Measurements from ENCODE around the gene CCSER1. TPM values are rescaled to one million over a fixed set of nuclear protein-coding genes. Genes with fewer than 3 reads are reported as not detected.
"Not testable (repeated sequence)": the region's sequence is repeated elsewhere in the genome, so short reads cannot be mapped to it uniquely, and the experiment has no call there.

Gene CCSER1
- total RNA-seq, 1 donor from 2014 or later = not detected

DNA sequence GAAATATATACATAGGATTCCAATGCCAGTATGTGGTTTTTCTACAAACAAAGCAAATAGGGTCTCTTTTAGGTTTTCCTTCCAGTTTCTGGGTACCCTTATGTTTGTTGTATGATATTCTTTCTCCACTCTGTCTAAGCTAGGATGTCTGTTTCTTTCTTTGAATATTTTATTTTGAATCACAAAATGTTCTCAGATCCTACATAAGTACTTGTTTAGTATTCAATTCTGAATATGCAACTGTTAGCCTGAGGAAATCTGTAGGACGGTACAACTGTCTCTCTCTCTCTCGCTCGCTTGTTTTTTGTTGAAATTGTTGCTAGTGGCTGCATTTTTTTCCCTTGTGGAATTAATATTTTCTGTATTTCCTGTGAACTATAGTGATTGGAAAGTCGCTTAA is 163.2 kb downstream of the CCSER1 start:
- DNase-seq (ENCODE audit: low spot score) = no peak
- Mint-ChIP-seq H3K9me3 (ENCODE audit: low read depth) (no peaks in the 10 kb centered on the region), H3K36me3 (ENCODE audit: low read depth) (no peaks in the 10 kb centered on the region), H3K4me3 (ENCODE audit: unreplicated experiment) (no peak overlapping the region), H3K4me1 (ENCODE audit: low read depth) (no peaks in the 10 kb centered on the region), H3K27me3 (ENCODE audit: low read depth) (peaks cover 16% of the 10 kb centered on the region), H3K27ac (ENCODE audit: unreplicated experiment) (no peak overlapping the region)
- TF ChIP-seq, protein P1, sequence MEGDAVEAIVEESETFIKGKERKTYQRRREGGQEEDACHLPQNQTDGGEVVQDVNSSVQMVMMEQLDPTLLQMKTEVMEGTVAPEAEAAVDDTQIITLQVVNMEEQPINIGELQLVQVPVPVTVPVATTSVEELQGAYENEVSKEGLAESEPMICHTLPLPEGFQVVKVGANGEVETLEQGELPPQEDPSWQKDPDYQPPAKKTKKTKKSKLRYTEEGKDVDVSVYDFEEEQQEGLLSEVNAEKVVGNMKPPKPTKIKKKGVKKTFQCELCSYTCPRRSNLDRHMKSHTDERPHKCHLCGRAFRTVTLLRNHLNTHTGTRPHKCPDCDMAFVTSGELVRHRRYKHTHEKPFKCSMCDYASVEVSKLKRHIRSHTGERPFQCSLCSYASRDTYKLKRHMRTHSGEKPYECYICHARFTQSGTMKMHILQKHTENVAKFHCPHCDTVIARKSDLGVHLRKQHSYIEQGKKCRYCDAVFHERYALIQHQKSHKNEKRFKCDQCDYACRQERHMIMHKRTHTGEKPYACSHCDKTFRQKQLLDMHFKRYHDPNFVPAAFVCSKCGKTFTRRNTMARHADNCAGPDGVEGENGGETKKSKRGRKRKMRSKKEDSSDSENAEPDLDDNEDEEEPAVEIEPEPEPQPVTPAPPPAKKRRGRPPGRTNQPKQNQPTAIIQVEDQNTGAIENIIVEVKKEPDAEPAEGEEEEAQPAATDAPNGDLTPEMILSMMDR (IDR thresholded peaks at IDR 0.05) = no peak

DNA sequence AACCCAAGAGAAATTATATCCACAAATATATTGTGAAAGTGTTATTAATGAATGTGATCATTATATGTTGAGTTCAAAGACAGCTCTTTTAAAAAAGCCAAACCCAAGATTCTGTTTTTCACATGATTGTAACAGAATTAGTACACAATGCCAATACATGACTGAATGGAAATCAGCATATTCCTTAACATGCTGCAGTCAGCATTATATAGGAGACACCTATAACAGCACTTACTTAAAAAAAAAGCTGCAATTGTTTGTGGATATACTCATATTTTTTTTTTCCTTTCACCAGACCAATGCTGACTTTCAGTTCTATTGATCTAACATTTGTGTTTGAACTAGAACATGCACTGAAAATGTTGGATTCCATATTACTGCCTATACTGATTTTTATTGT is 165.2 kb downstream of the CCSER1 start:
- TF ChIP-seq, protein P1 (IDR thresholded peaks at IDR 0.05) = no peak
- Mint-ChIP-seq H3K27me3 (ENCODE audit: low read depth) (peaks cover 12% of the 10 kb centered on the region), H3K27ac (ENCODE audit: unreplicated experiment) (no peak overlapping the region), H3K4me1 (ENCODE audit: low read depth) (no peaks in the 10 kb centered on the region), H3K9me3 (ENCODE audit: low read depth) (no peaks in the 10 kb centered on the region), H3K4me3 (ENCODE audit: unreplicated experiment) (no peak overlapping the region), H3K36me3 (ENCODE audit: low read depth) (no peaks in the 10 kb centered on the region)
- no peak for DNase-seq (ENCODE audit: low spot score)

DNA sequence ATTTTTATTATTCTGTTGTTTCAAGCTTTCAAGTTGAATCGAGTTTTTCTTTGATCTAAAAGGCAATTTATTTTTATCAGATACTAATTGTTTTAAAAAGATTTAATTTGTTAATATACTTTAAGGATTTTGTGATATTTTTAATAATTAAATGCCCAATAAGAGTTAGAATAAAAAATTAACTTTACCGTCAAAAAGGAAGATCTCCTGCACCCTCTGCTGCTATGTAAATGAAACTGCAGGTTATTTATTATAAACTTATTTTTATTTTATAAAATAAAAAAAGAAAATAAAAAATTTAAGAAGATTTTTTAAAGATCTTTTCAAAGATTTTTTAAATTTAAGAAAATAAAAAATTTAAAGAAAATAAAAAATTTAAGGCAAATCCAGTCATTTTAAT is 166.1 kb downstream of the CCSER1 start:
- no peak overlapping the region for H3K4me3 Mint-ChIP-seq (ENCODE audit: unreplicated experiment)
- H3K36me3 Mint-ChIP-seq (ENCODE audit: low read depth) = no peaks in the 10 kb centered on the region
- TF ChIP-seq, protein P1 (IDR thresholded peaks at IDR 0.05) = peak; percentile 96
- H3K4me1 Mint-ChIP-seq (ENCODE audit: low read depth) = no peaks in the 10 kb centered on the region
- H3K27ac Mint-ChIP-seq (ENCODE audit: unreplicated experiment) = no peak overlapping the region
- DNase-seq (ENCODE audit: low spot score) = no peak
- no peaks in the 10 kb centered on the region for H3K9me3 Mint-ChIP-seq (ENCODE audit: low read depth)
- H3K27me3 Mint-ChIP-seq (ENCODE audit: low read depth) = peaks cover 7% of the 10 kb centered on the region

DNA sequence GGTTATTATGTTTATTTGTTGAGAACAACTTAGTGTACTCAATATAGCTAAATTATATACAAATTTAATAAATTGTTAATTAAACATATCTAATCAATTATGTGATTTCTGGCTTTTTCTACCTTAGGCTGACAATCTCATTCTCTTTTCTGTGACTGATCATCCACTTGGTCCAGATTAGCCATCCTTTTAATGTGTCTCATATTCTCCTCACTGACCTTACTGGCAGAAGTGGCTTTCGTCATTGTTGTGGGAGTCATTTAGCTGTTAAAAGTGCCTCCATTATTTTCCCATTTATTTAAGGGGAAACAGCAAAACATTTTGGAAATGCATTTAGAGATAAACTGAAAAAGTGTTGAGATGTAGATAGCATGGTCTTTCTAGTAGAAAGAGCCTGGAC is 172.2 kb downstream of the CCSER1 start:
- TF ChIP-seq, protein P1 (IDR thresholded peaks at IDR 0.05) = no peak
- no peaks in the 10 kb centered on the region for H3K36me3 Mint-ChIP-seq (ENCODE audit: low read depth)
- no peak overlapping the region for H3K4me3 Mint-ChIP-seq (ENCODE audit: unreplicated experiment)
- H3K9me3 Mint-ChIP-seq (ENCODE audit: low read depth) = peaks cover 3% of the 10 kb centered on the region
- no peak for DNase-seq (ENCODE audit: low spot score)
- H3K27ac Mint-ChIP-seq (ENCODE audit: unreplicated experiment) = no peak overlapping the region
- H3K27me3 Mint-ChIP-seq (ENCODE audit: low read depth) = peaks cover 6% of the 10 kb centered on the region
- no peaks in the 10 kb centered on the region for H3K4me1 Mint-ChIP-seq (ENCODE audit: low read depth)

DNA sequence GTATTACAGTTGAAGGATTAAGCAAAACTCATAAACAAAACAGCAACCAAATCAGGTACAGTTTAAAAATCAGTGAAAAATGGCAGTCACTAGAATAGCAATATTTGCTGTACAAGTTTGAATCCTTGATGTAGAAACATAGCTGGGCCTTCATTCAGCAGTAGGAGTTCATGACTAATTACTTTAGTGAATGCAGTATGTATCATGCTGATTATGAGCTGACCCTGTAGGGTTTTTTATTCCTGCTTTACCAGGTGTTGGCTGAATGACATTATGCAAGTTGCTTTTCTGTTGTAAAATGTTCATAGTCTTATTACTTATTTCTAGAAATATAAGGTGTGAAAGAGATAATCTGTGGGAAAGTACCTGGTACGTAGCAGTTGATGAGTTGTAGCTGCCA is 179.6 kb downstream of the CCSER1 start:
- DNase-seq (ENCODE audit: low spot score) = no peak
- H3K36me3 Mint-ChIP-seq (ENCODE audit: low read depth) = no peaks in the 10 kb centered on the region
- peaks cover 15% of the 10 kb centered on the region for H3K27me3 Mint-ChIP-seq (ENCODE audit: low read depth)
- peaks cover 3% of the 10 kb centered on the region for H3K9me3 Mint-ChIP-seq (ENCODE audit: low read depth)
- TF ChIP-seq, protein P1 (IDR thresholded peaks at IDR 0.05) = no peak
- no peak overlapping the region for H3K27ac Mint-ChIP-seq (ENCODE audit: unreplicated experiment)
- H3K4me3 Mint-ChIP-seq (ENCODE audit: unreplicated experiment) = no peak overlapping the region
- H3K4me1 Mint-ChIP-seq (ENCODE audit: low read depth) = no peaks in the 10 kb centered on the region

DNA sequence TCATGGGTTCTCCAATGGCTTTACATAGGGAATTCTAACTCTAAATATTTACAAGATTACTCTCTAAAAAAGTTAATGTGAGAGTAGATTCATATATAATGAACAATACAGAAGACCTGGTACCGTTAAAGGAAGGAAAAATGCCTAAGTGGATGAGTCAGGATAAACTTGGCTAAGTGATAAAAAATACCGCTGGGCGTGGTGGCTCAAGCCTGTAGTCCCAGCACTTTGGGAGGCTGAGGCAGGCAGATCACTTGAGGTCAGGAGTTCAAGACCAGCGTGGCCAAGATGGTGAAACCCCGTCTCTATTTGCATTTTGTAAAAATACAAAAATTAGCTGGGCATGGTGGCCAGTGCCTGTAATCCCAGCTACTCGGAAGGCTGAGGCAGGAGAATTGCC is 189.9 kb downstream of the CCSER1 start:
- Mint-ChIP-seq H3K4me1 (ENCODE audit: low read depth) (peaks cover 19% of the 10 kb centered on the region), H3K27ac (ENCODE audit: unreplicated experiment) (peak overlapping the region; percentile 41)
- not testable (repeated sequence) for H3K36me3 Mint-ChIP-seq (ENCODE audit: low read depth); H3K27me3 Mint-ChIP-seq (ENCODE audit: low read depth); H3K9me3 Mint-ChIP-seq (ENCODE audit: low read depth); DNase-seq (ENCODE audit: low spot score); H3K4me3 Mint-ChIP-seq (ENCODE audit: unreplicated experiment)
